ENCODE data around the gene SH3D19.

GRCh38 chr4:151344948-151345347 lies 19.5 kb upstream of the SH3D19 start:
- no peak for TF ChIP-seq CTCF (conservative IDR thresholded peaks at IDR 0.05)
- no peak for TF ChIP-seq ZFX (IDR thresholded peaks at IDR 0.05)
